Measurements from ENCODE around the gene MAL.
"Not testable (repeated sequence)": the region's sequence is repeated elsewhere in the genome, so short reads cannot be mapped to it uniquely, and the experiment has no call there.

The MAL gene

DNA sequence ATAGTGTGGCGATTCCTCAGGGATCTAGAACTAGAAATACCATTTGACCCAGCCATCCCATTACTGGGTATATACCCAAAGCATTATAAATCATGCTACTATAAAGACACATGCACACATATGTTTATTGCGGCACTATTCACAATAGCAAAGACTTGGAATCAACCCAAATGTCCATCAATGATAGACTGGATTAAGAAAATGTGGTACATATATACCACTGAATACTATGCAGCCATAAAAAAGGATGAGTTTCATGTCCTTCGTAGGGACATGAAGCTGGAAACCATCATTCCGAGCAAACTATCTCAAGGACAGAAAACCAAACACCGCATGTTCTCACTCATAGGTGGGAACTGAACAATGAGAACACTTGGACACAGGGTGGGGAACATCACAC lies 72.8 kb downstream of the MAL start:
- DNase-seq (ENCODE audit: low read depth in 2 of 2), result not testable (repeated sequence)

- DNase-seq (ENCODE audit: low read depth in 2 of 2), result no peak
These were observed 74.4 kb downstream of the MAL start for GRCh38 chr2:95099910-95100309.

Measured in stimulated activated CD4-positive, alpha-beta T cell treated with anti-CD3 and anti-CD28 coated beads, Interleukin-1b, Interleukin-23, amount 100 ng/mL, for 4 hours (primary cell).